IMR-90 (cell line): ENCODE data around the gene EFNA5.

Source experiments
- CTCF ChIP-seq: conservative IDR thresholded peaks from 2 replicates; pipeline ENCODE4 v1.5.1; 2012; ENCODE audit warnings: mild to moderate bottlenecking, low read depth, low read length, improper control_type of control experiment
- MAFK ChIP-seq: IDR thresholded peaks from 2 replicates; pipeline ENCODE4 v1.6.1; 2012; ENCODE audit warnings: low read depth, low read length, improper control_type of control experiment
- POLR2A ChIP-seq: IDR thresholded peaks from 2 replicates; pipeline ENCODE4 v1.6.1; 2012; ENCODE audit warnings: mild to moderate bottlenecking, low read depth, low read length
- RAD21 ChIP-seq: IDR thresholded peaks from 2 replicates; pipeline ENCODE4 v1.6.1; 2012; ENCODE audit warnings: low read length, improper control_type of control experiment

DNA sequence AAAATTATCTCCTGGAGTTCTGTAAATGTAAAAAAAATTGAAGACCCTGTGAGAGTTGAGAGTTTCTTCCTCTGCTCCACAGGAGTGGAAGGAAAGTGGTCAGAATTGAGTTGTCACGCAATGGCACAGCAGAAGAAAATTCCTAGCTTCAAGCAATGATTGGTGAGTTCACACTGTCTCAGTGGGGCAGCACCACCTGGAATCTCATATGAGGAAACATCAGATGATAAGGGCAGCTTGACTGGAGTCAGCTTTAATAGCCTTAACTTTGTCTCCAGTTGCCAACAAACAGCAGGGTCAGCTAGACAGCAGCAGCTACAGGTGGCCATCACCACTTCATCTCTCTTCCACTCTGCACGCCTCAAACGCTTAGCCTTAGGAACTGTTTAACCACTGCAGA lies 211.1 kb downstream of the EFNA5 start:
- TF ChIP-seq CTCF (no peak), MAFK (no peak), RAD21 (no peak), POLR2A (no peak)
